Sigmoid colon (tissue), 3 donors: Measurements from ENCODE around the gene UTP14C.

ENCODE experiments used
- POLR2A ChIP-seq, 2 donors: fragments of 450-650 bp; IDR thresholded peaks; one replicate each; pipeline ENCODE4 v1.6.1; 2016; ENCODE audit warnings: antibody characterized with exemption in 2 of 2, mild to moderate bottlenecking in 2 of 2, moderate library complexity in 2 of 2
- TF ChIP-seq, protein P1 (sequence below), 4 experiments: fragments of 450-650 bp in 3 of 4; fragments of 200-600 bp in 1 of 4; IDR thresholded peaks; one replicate each; pipeline ENCODE4 v1.5.1; 2016 to 2019; ENCODE audit warnings: antibody characterized with exemption in 4 of 4, mild to moderate bottlenecking in 3 of 4, moderate library complexity in 2 of 4

- TF ChIP-seq, protein P1, sequence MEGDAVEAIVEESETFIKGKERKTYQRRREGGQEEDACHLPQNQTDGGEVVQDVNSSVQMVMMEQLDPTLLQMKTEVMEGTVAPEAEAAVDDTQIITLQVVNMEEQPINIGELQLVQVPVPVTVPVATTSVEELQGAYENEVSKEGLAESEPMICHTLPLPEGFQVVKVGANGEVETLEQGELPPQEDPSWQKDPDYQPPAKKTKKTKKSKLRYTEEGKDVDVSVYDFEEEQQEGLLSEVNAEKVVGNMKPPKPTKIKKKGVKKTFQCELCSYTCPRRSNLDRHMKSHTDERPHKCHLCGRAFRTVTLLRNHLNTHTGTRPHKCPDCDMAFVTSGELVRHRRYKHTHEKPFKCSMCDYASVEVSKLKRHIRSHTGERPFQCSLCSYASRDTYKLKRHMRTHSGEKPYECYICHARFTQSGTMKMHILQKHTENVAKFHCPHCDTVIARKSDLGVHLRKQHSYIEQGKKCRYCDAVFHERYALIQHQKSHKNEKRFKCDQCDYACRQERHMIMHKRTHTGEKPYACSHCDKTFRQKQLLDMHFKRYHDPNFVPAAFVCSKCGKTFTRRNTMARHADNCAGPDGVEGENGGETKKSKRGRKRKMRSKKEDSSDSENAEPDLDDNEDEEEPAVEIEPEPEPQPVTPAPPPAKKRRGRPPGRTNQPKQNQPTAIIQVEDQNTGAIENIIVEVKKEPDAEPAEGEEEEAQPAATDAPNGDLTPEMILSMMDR (IDR thresholded peaks at IDR 0.05) = no peak
- no peak for TF ChIP-seq POLR2A (IDR thresholded peaks at IDR 0.05)
Observed at GRCh38 chr13:52029569-52029968, 5.1 kb downstream of the UTP14C start.
